Measurements from ENCODE around the gene SLC39A3.

The SLC39A3 gene, protein sequence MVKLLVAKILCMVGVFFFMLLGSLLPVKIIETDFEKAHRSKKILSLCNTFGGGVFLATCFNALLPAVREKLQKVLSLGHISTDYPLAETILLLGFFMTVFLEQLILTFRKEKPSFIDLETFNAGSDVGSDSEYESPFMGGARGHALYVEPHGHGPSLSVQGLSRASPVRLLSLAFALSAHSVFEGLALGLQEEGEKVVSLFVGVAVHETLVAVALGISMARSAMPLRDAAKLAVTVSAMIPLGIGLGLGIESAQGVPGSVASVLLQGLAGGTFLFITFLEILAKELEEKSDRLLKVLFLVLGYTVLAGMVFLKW

DNA sequence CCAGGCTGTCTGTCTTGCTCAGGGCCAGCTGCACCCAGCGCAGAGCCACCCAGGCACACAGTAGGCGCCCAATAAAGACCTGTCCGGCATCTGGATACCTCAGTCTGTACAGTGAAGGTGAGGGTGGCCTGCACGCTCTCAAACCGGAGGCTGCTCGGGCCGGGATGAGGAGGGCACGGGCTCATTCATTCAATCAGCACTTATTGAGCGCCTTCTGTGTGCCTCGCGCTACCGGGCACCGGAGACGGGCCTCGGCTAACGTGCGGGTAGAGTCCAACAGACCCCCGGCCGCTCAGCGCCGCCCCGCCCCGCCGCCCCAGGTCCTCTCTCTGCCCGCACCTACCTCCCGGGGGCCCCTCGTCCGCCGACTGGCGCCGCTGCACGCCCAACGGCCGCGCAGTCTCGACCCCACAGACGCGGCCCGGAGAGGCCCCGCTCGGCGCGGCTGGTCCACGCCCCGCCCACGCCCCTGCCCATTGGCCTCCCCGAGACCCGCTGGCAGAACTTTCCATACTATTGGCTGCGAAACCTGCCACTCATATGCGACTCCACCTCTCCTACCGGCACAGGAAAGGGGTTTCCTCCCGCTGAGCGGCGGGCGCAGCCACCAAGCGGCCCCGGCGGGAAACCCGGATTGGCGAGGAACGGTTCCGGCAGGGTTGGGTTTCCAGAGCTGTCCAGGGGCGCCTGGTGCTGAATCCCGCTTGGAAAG is at the start of gene SLC39A3:
Gene SLC39A3 (minus strand): TSS at position 416 of the 712 bp plus-strand sequence. CDS start 2,760 bp downstream, outside the sequence.
- Histone ChIP-seq H3K27ac (ENCODE audit: low read depth in 2 of 2, low read length in 2 of 2) (peak within 1 kb of the TSS in 1 of 2 donors; percentile 43), H3K4me3 (ENCODE audit: low read length in 2 of 2) (peak within 1 kb of the TSS; percentile 86 to 90), H3K36me3 (ENCODE audit: control insufficient read depth in 2 of 2, insufficient read depth in 2 of 2, low read length in 2 of 2) (peaks cover 11 to 15% of the 10 kb centered on the region in 2 donors), H3K4me1 (ENCODE audit: control insufficient read depth in 2 of 2, insufficient read depth in 2 of 2, low read length in 2 of 2) (peaks cover 8% of the 10 kb centered on the region in 2 donors), H3K27me3 (ENCODE audit: control insufficient read depth in 2 of 2, insufficient read depth in 2 of 2, low read length in 2 of 2) (no peaks in the 10 kb centered on the region), H3K9ac (ENCODE audit: low read depth in 1 of 2, low read length in 2 of 2) (peak within 1 kb of the TSS; percentile 61 to 76), H3K9me3 (ENCODE audit: control insufficient read depth in 2 of 2, low read length in 2 of 2) (no peaks in the 10 kb centered on the region)

- Histone ChIP-seq H3K27me3 (ENCODE audit: control insufficient read depth in 2 of 2, insufficient read depth in 2 of 2, low read length in 2 of 2) (no peaks in the 10 kb centered on the region), H3K36me3 (ENCODE audit: control insufficient read depth in 2 of 2, insufficient read depth in 2 of 2, low read length in 2 of 2) (peaks cover 5 to 6% of the 10 kb centered on the region in 2 donors), H3K9ac (ENCODE audit: low read depth in 1 of 2, low read length in 2 of 2) (no peak overlapping the region), H3K9me3 (ENCODE audit: control insufficient read depth in 2 of 2, low read length in 2 of 2) (no peaks in the 10 kb centered on the region), H3K27ac (ENCODE audit: low read depth in 2 of 2, low read length in 2 of 2) (no peak overlapping the region), H3K4me3 (ENCODE audit: low read length in 2 of 2) (no peak overlapping the region), H3K4me1 (ENCODE audit: control insufficient read depth in 2 of 2, insufficient read depth in 2 of 2, low read length in 2 of 2) (peaks cover 14 to 18% of the 10 kb centered on the region in 2 donors)
These were observed 48.4 kb upstream of the SLC39A3 start for GRCh38 chr19:2788237-2788636.

GRCh38 chr19:2787115-2787514 is 47.3 kb upstream of the SLC39A3 start:
- H3K9ac ChIP-seq (ENCODE audit: low read depth in 1 of 2, low read length in 2 of 2): no peak overlapping the region
- no peaks in the 10 kb centered on the region for H3K27me3 ChIP-seq (ENCODE audit: control insufficient read depth in 2 of 2, insufficient read depth in 2 of 2, low read length in 2 of 2)
- H3K36me3 ChIP-seq (ENCODE audit: control insufficient read depth in 2 of 2, insufficient read depth in 2 of 2, low read length in 2 of 2): peaks cover 5 to 6% of the 10 kb centered on the region in 2 donors
- H3K27ac ChIP-seq (ENCODE audit: low read depth in 2 of 2, low read length in 2 of 2): no peak overlapping the region
- H3K4me3 ChIP-seq (ENCODE audit: low read length in 2 of 2): no peak overlapping the region
- peaks cover 18 to 21% of the 10 kb centered on the region in 2 donors for H3K4me1 ChIP-seq (ENCODE audit: control insufficient read depth in 2 of 2, insufficient read depth in 2 of 2, low read length in 2 of 2)
- H3K9me3 ChIP-seq (ENCODE audit: control insufficient read depth in 2 of 2, low read length in 2 of 2): no peaks in the 10 kb centered on the region

GRCh38 chr19:2785244-2785997 is 45.6 kb upstream of the SLC39A3 start, which contains the start of gene THOP1:
THOP1 (plus strand) TSS chr19:2785503; CDS start chr19:2785663, 160 bp downstream.
- Histone ChIP-seq H3K36me3 (ENCODE audit: control insufficient read depth in 2 of 2, insufficient read depth in 2 of 2, low read length in 2 of 2) (peaks cover under 1 to 3% of the 10 kb centered on the region in 2 donors), H3K9ac (ENCODE audit: low read depth in 1 of 2, low read length in 2 of 2) (peak within 1 kb of the TSS; percentile 73 to 80)

DNA sequence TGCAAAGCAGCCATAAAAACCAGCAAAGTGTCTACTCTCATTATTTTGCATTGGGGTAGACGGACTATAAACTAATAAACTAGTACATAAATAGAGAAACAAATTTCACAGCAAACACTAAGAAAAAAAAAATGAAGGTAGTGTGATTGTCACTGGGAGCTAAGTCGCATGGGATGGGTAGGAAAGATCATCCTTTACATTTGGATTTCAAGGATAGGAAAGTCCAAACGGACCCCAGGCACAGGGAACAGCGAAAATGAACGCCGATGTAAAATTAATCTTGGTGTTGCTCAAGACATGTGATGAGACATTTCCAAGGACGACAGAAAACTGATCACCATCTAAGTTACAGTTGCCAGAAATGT is 43.9 kb upstream of the SLC39A3 start:
- Histone ChIP-seq H3K4me3 (ENCODE audit: low read length in 2 of 2) (peak overlapping the region; percentile 72 to 89), H3K9me3 (ENCODE audit: control insufficient read depth in 2 of 2, low read length in 2 of 2) (no peaks in the 10 kb centered on the region), H3K9ac (ENCODE audit: low read depth in 1 of 2, low read length in 2 of 2) (peak overlapping the region; percentile 42 to 75), H3K4me1 (ENCODE audit: control insufficient read depth in 2 of 2, insufficient read depth in 2 of 2, low read length in 2 of 2) (peaks cover 23 to 35% of the 10 kb centered on the region in 2 donors), H3K27ac (ENCODE audit: low read depth in 2 of 2, low read length in 2 of 2) (peak overlapping the region; percentile 85 to 87), H3K27me3 (ENCODE audit: control insufficient read depth in 2 of 2, insufficient read depth in 2 of 2, low read length in 2 of 2) (no peaks in the 10 kb centered on the region), H3K36me3 (ENCODE audit: control insufficient read depth in 2 of 2, insufficient read depth in 2 of 2, low read length in 2 of 2) (no peaks in the 10 kb centered on the region)

More at GRCh38 chr19:2785244-2785997, 45.6 kb upstream of the SLC39A3 start, which contains the start of gene THOP1:
- Histone ChIP-seq H3K27me3 (ENCODE audit: control insufficient read depth in 2 of 2, insufficient read depth in 2 of 2, low read length in 2 of 2) (no peaks in the 10 kb centered on the region), H3K27ac (ENCODE audit: low read depth in 2 of 2, low read length in 2 of 2) (peak within 1 kb of the TSS; percentile 64 to 72), H3K4me1 (ENCODE audit: control insufficient read depth in 2 of 2, insufficient read depth in 2 of 2, low read length in 2 of 2) (peaks cover 20 to 35% of the 10 kb centered on the region in 2 donors), H3K9me3 (ENCODE audit: control insufficient read depth in 2 of 2, low read length in 2 of 2) (no peaks in the 10 kb centered on the region), H3K4me3 (ENCODE audit: low read length in 2 of 2) (peak within 1 kb of the TSS; percentile 79 to 84)

DNA sequence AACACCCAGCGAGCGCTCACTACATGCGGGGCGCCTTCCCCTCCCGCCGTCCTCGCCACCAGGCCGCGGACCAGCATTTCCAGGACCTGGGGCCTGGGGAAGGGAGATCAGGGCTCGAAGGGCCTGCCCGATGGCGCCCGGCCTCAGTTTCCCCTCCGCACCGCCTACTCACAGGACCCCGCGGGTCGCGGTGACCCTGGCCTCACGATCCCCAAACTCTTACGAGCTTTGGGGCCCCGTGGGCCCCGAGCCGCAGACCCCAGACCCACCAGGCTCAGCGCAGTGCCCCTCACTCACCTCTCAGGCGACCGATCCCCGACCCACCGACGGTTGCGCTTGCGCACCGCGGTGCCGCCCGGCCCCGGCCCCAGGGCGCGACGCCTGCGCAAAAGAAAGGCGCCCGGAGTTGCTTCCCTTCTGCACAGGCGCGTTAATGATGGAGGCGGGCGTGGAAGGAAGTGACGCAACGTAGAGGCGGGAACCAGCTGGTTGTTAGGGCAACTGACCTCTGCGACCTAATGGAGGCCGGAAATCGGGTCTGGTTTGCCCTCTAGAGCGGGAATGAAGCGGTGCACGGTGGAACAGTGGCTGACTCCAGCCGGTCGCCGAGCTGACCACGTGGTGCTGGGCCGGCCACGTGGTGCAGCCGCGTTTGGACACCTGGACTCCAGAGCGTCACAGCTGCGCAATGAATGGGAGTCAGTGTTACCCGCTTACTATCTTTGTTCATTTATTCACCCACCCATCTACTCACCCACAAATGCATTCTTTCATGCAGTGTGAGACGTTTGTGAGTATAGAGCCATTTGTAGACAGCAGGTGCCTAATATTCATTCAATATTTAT is 43.3 kb upstream of the SLC39A3 start, which contains the start of gene SGTA:
Gene SGTA (minus strand): TSS at position 338 of the 845 bp plus-strand sequence. CDS start 14,205 bp downstream, outside the sequence.
- Histone ChIP-seq H3K4me3 (ENCODE audit: low read length in 2 of 2) (peak within 1 kb of the TSS; percentile 72 to 89), H3K4me1 (ENCODE audit: control insufficient read depth in 2 of 2, insufficient read depth in 2 of 2, low read length in 2 of 2) (peaks cover 23 to 35% of the 10 kb centered on the region in 2 donors), H3K36me3 (ENCODE audit: control insufficient read depth in 2 of 2, insufficient read depth in 2 of 2, low read length in 2 of 2) (no peaks in the 10 kb centered on the region), H3K9ac (ENCODE audit: low read depth in 1 of 2, low read length in 2 of 2) (peak within 1 kb of the TSS; percentile 99), H3K9me3 (ENCODE audit: control insufficient read depth in 2 of 2, low read length in 2 of 2) (no peaks in the 10 kb centered on the region), H3K27me3 (ENCODE audit: control insufficient read depth in 2 of 2, insufficient read depth in 2 of 2, low read length in 2 of 2) (no peaks in the 10 kb centered on the region), H3K27ac (ENCODE audit: low read depth in 2 of 2, low read length in 2 of 2) (peak within 1 kb of the TSS; percentile 85 to 87)

DNA sequence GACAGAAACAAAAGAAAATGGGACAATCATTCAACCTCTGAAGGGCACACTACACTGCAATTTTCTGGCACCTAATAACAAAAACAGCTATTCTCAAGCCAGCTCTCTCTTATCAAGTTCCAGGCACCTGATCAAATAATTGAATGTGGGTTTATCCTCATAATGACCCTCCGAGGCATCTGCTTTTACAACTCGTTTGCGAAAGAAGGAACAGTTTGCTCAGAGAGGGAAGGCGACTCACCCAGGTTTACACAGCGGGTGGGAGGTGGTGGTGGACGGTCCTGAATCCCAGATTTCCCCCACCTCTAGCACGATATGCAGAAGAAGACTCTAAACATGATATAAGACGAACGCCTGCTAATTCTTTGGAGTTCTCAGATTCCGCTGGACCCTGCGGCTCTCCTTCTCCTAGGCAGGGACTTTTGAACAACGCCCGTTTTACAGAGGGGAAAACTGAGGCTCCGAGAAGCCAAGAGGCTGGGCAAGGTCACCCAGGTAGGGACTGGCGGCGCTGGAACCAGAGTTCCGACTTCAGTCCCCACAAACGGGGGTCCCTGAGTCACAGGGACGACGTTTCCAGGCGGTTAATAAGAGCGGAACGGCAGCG is 42.6 kb upstream of the SLC39A3 start:
- peaks cover 0 to 2% of the 10 kb centered on the region in 2 donors for H3K36me3 ChIP-seq (ENCODE audit: control insufficient read depth in 2 of 2, insufficient read depth in 2 of 2, low read length in 2 of 2)
- H3K27me3 ChIP-seq (ENCODE audit: control insufficient read depth in 2 of 2, insufficient read depth in 2 of 2, low read length in 2 of 2): no peaks in the 10 kb centered on the region
- peak overlapping the region; percentile 72 to 89 for H3K4me3 ChIP-seq (ENCODE audit: low read length in 2 of 2)
- peak overlapping the region; percentile 99 for H3K9ac ChIP-seq (ENCODE audit: low read depth in 1 of 2, low read length in 2 of 2)
- H3K9me3 ChIP-seq (ENCODE audit: control insufficient read depth in 2 of 2, low read length in 2 of 2): no peaks in the 10 kb centered on the region
- H3K4me1 ChIP-seq (ENCODE audit: control insufficient read depth in 2 of 2, insufficient read depth in 2 of 2, low read length in 2 of 2): peaks cover 23 to 35% of the 10 kb centered on the region in 2 donors
- H3K27ac ChIP-seq (ENCODE audit: low read depth in 2 of 2, low read length in 2 of 2): peak overlapping the region; percentile 85 to 87

- peaks cover 16 to 31% of the 10 kb centered on the region in 2 donors for H3K4me1 ChIP-seq (ENCODE audit: control insufficient read depth in 2 of 2, insufficient read depth in 2 of 2, low read length in 2 of 2)
- no peak overlapping the region for H3K4me3 ChIP-seq (ENCODE audit: low read length in 2 of 2)
- H3K9ac ChIP-seq (ENCODE audit: low read depth in 1 of 2, low read length in 2 of 2): no peak overlapping the region
- H3K9me3 ChIP-seq (ENCODE audit: control insufficient read depth in 2 of 2, low read length in 2 of 2): no peaks in the 10 kb centered on the region
- peaks cover 0 to 5% of the 10 kb centered on the region in 2 donors for H3K36me3 ChIP-seq (ENCODE audit: control insufficient read depth in 2 of 2, insufficient read depth in 2 of 2, low read length in 2 of 2)
- no peak overlapping the region for H3K27ac ChIP-seq (ENCODE audit: low read depth in 2 of 2, low read length in 2 of 2)
- no peaks in the 10 kb centered on the region for H3K27me3 ChIP-seq (ENCODE audit: control insufficient read depth in 2 of 2, insufficient read depth in 2 of 2, low read length in 2 of 2)
These were observed 40.5 kb upstream of the SLC39A3 start for GRCh38 chr19:2780284-2780683.
